Fibroblast of the aortic adventitia (primary cell): ENCODE data around the gene SLAIN2. TPM values are rescaled to one million over a fixed set of nuclear protein-coding genes. Genes with fewer than 3 reads are reported as not detected.

ENCODE experiments used
- total RNA-seq: library from RNA; depleted of rRNA; stranded (reverse); fragments of >200 nt; gene quantifications from 2 replicates; pipeline ENCODE4 v1.2.3, GENCODE V29; 2012; ENCODE audit warnings: low replicate concordance

SLAIN2 gene
- total RNA-seq, 1 donor, result 93.5 TPM

Other genes with a start within 250 kb of the SLAIN2 start
- 0.25 and 0.90 TPM in 2 replicates for gene TXK, start 207.3 kb upstream of the SLAIN2 start, total RNA-seq
- 0.72 and 3.5 TPM in 2 replicates for gene TEC, start 71.7 kb upstream of the SLAIN2 start, total RNA-seq
- not detected in 2 replicates for gene SLC10A4, start 141.8 kb downstream of the SLAIN2 start, total RNA-seq
- gene ZAR1, start 148.7 kb downstream of the SLAIN2 start, total RNA-seq, result not detected in 2 replicates